ENCODE data around the gene FOXK1. TPM values are rescaled to one million over a fixed set of nuclear protein-coding genes. Genes with fewer than 3 reads are reported as not detected.
"Not testable (repeated sequence)": the region's sequence is repeated elsewhere in the genome, so short reads cannot be mapped to it uniquely, and the experiment has no call there.

The FOXK1 gene
- total RNA-seq, 2 experiments from 2014 or later = 38.5 to 39.6 TPM

DNA sequence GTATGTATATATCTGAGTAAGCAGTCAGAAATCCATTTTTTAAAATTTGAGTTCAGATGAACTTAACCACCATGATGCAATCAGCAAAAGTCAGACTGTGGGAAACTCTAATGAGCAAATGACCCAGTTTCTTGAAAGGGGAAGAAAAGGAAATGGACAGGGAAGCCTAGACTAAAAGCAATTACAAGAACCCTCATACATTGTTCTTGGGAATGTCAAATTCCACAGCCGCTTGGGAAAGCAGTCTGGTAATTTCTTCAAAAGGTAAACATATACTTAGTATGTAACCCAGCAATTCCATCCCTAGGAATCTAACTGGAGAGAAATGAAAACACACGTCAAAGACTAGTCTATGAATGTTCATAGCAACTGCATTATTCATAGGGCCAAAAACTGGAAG is 16.4 kb upstream of the FOXK1 start:
- POLR2A ChIA-PET = interaction anchor here (1.0 kb wide), 1 partner anchor 24 kb away, joined by 4 read pairs; no protein-coding TSS in a partner anchor
- intact Hi-C loops (cut with micrococcal nuclease) = no loop called here
- ATAC-seq (no peak), DNase-seq (no peak)
- Mint-ChIP-seq H3K4me3 (no peak overlapping the region), H3K36me3 (ENCODE audit: low read depth) (no peaks in the 10 kb centered on the region), H3K27ac (peak overlapping the region; percentile 20), H3K9me3 (peaks cover 6% of the 10 kb centered on the region), H3K4me1 (ENCODE audit: low read depth) (peaks cover 18% of the 10 kb centered on the region), H3K27me3 (peaks cover 2% of the 10 kb centered on the region)
- TF ChIP-seq, protein P1, sequence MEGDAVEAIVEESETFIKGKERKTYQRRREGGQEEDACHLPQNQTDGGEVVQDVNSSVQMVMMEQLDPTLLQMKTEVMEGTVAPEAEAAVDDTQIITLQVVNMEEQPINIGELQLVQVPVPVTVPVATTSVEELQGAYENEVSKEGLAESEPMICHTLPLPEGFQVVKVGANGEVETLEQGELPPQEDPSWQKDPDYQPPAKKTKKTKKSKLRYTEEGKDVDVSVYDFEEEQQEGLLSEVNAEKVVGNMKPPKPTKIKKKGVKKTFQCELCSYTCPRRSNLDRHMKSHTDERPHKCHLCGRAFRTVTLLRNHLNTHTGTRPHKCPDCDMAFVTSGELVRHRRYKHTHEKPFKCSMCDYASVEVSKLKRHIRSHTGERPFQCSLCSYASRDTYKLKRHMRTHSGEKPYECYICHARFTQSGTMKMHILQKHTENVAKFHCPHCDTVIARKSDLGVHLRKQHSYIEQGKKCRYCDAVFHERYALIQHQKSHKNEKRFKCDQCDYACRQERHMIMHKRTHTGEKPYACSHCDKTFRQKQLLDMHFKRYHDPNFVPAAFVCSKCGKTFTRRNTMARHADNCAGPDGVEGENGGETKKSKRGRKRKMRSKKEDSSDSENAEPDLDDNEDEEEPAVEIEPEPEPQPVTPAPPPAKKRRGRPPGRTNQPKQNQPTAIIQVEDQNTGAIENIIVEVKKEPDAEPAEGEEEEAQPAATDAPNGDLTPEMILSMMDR (IDR thresholded peaks at IDR 0.05) = no peak
- CTCF ChIA-PET = interaction anchor here (1.2 kb wide), 1 partner anchor 9 kb away, joined by 4 read pairs; no protein-coding TSS in a partner anchor

DNA sequence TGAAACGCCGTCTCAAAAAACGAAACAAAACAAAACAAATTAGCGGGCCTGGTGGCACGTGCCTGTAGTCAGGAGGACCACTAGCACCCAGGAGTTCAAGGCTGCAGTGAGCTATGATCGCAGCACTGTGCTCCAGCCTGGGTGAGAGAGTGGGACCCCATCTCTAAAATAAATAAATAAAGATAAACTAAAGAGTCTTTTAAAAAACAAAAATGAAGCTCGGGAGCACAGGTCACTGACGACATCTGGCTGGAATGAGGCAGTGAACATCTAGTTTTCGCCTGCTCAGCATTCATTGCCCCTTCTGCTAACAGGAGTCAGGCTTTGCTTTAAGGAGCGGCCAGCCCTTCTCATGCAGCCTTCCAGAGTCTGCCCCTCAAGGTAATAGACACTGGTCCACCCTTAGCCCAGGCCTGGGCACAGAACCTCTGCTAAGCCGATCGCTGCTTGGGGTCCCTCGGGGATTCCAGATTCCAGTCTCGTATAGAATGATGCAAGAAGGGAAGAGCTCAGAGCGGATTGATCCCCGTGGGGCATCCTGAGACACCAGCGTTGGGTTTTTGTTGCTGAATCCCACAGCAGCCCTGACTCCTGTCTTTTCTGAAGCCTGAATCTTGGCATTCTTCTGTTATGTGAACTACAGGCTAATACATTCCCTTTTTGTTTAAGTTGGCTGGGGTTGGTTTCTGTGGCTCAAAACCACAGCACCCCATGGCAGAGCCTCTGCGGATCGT is 14.2 kb upstream of the FOXK1 start:
- TF ChIP-seq, protein P1 (IDR thresholded peaks at IDR 0.05) = no peak
- H3K4me3 Mint-ChIP-seq = no peak overlapping the region
- ChIA-PET CTCF (interaction anchor here (1.1 kb wide), 1 partner anchor 9 kb away, joined by 4 read pairs; no protein-coding TSS in a partner anchor), POLR2A (interaction anchor here (0.7 to 1.0 kb wide), 3 partner anchors 14 to 107 kb away, joined by 3 to 6 read pairs (median 3); partner anchors contain the start of gene AP5Z1)
- no peak overlapping the region for H3K27ac Mint-ChIP-seq
- H3K27me3 Mint-ChIP-seq = peaks cover 2% of the 10 kb centered on the region
- intact Hi-C loops (cut with micrococcal nuclease) = no loop called here
- no peaks in the 10 kb centered on the region for H3K36me3 Mint-ChIP-seq (ENCODE audit: low read depth)
- DNase-seq (no peak), ATAC-seq (no peak)
- peaks cover 16% of the 10 kb centered on the region for H3K4me1 Mint-ChIP-seq (ENCODE audit: low read depth)
- H3K9me3 Mint-ChIP-seq = peaks cover 6% of the 10 kb centered on the region

DNA sequence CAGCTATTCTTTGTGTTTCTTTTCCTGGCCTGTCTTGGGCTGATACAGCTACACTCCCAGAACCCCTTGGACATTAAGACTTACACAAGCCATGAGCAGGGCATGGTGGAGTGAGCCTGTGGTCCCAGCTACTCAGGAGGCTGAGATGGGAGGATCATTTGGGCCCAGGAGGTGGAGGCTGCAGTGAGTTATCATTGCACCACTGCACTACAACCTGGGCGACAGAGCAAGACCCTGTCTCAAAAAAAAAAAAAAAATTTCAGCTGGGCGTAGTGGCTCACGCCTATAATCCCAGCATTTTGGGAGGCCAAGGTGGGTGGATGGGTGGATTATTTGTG is 13.6 kb upstream of the FOXK1 start:
- peaks cover 6% of the 10 kb centered on the region for H3K9me3 Mint-ChIP-seq
- no peak overlapping the region for H3K4me3 Mint-ChIP-seq
- TF ChIP-seq, protein P1 (IDR thresholded peaks at IDR 0.05) = no peak
- ChIA-PET CTCF (interaction anchor here (1.1 kb wide), 1 partner anchor 10 kb away, joined by 4 read pairs; no protein-coding TSS in a partner anchor), POLR2A (interaction anchor here (1.0 kb wide), 1 partner anchor 26 kb away, joined by 3 read pairs; no protein-coding TSS in a partner anchor)
- DNase-seq = no peak
- intact Hi-C loops (cut with micrococcal nuclease) = no loop called here
- no peak for ATAC-seq
- H3K4me1 Mint-ChIP-seq (ENCODE audit: low read depth) = peaks cover 12% of the 10 kb centered on the region
- no peak overlapping the region for H3K27ac Mint-ChIP-seq
- no peaks in the 10 kb centered on the region for H3K36me3 Mint-ChIP-seq (ENCODE audit: low read depth)
- peaks cover 2% of the 10 kb centered on the region for H3K27me3 Mint-ChIP-seq

DNA sequence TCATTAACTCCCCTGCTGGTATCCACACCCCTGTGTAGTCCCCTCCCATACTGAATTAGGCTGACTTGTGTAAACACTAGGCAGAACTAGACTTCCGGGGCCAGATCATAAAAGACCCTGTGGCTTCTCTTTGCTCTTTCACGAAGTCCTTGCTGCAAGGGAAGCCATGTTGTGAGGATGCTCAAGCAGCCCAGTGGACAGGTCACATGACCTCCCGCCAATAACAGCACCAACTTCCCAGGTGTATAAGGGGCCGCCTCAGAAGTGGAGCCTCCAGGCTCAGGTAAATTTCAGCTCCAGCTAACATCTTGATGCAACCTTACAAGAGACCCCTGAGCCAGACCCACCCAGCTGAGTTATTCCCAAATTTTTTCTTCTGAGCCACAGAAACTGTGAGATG is 11.3 kb upstream of the FOXK1 start:
- CTCF ChIA-PET = no interaction called here
- H3K36me3 Mint-ChIP-seq (ENCODE audit: low read depth) = no peaks in the 10 kb centered on the region
- no peaks in the 10 kb centered on the region for H3K4me1 Mint-ChIP-seq (ENCODE audit: low read depth)
- TF ChIP-seq, protein P1 (IDR thresholded peaks at IDR 0.05) = no peak
- H3K27me3 Mint-ChIP-seq = no peaks in the 10 kb centered on the region
- intact Hi-C loops (cut with micrococcal nuclease) = no loop called here
- no peak for DNase-seq
- H3K4me3 Mint-ChIP-seq = no peak overlapping the region
- H3K9me3 Mint-ChIP-seq = peaks cover 6% of the 10 kb centered on the region
- H3K27ac Mint-ChIP-seq = no peak overlapping the region
- POLR2A ChIA-PET = no interaction called here
- no peak for ATAC-seq

DNA sequence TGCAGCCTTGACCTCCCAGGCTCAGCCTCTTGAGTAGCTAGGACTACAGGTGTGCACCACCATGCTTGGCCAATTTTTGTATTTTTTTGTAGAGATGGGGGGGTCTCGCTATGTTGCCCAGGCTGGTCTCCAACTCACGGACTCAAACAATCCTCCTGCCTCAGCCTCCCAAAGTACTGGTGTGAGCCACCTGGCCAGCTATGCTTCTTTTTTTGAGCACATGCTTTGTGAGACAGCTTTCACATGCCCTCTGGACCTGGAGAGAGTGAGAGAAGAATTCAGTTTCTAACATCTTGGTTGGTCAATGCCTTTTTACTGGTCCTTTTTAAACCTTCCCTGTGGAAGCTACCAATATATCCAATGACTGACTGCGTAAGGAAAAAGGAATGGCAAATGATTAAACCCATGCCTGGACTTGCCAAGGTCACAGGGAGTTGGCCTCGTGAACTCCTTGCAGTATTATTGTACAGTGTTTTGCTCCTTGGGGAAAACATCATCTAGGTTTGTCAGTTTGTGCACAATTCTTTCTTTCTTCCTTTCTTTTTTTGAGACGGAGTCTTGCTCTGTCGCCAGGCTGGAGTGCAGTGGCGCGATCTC is 6.2 kb upstream of the FOXK1 start:
- no peaks in the 10 kb centered on the region for H3K36me3 Mint-ChIP-seq (ENCODE audit: low read depth)

DNA sequence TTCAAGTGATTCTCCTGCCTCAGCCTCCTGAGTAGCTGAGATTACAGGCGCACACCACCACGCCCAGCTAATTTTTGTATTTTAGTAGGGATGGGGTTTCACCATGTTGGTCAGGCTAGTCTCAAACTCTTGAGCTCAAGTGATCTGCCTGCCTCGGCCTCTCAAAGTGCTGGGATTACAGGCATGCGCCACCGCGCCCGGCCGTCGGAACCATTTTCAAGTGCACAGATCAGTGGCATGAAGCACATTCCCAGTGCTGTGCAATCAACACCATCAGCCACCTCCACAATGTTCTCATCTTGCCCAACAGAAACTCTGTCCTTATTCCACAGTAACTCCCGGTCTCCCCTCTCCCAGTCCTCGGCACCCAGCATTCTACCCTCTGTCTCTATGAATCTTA is 4.6 kb upstream of the FOXK1 start:
- H3K9me3 Mint-ChIP-seq; intact Hi-C loops (cut with micrococcal nuclease); H3K4me3 Mint-ChIP-seq; POLR2A ChIA-PET; H3K4me1 Mint-ChIP-seq (ENCODE audit: low read depth); DNase-seq; H3K27me3 Mint-ChIP-seq; ATAC-seq; H3K27ac Mint-ChIP-seq; H3K36me3 Mint-ChIP-seq (ENCODE audit: low read depth): not testable (repeated sequence)
- CTCF ChIA-PET = interaction anchor here (0.9 to 1.1 kb wide), 2 partner anchors 15 to 18 kb away, joined by 3 read pairs; no protein-coding TSS in a partner anchor

More for the DNA sequence above, 6.2 kb upstream of the FOXK1 start:
- no peak overlapping the region for H3K4me3 Mint-ChIP-seq
- intact Hi-C loops (cut with micrococcal nuclease) = no loop called here
- DNase-seq (no peak), ATAC-seq (no peak)
- TF ChIP-seq, protein P1 (IDR thresholded peaks at IDR 0.05) = no peak
- ChIA-PET POLR2A (no interaction called here), CTCF (interaction anchor here (2.0 kb wide), 1 partner anchor 11 kb away, joined by 4 read pairs; no protein-coding TSS in a partner anchor)
- H3K27me3 Mint-ChIP-seq = no peaks in the 10 kb centered on the region
- no peaks in the 10 kb centered on the region for H3K4me1 Mint-ChIP-seq (ENCODE audit: low read depth)
- H3K9me3 Mint-ChIP-seq = peaks cover 3% of the 10 kb centered on the region
- H3K27ac Mint-ChIP-seq = no peak overlapping the region
